Stomach (tissue), 4 donors: Measurements from ENCODE around the gene ARID4B.

Experiments
- POLR2A ChIP-seq, 4 donors: fragments of 450-650 bp; IDR thresholded peaks; one replicate each; pipeline ENCODE4 v1.6.1; 2016; ENCODE audit warnings: antibody characterized with exemption in 4 of 4, control low read depth in 2 of 4, mild to moderate bottlenecking in 1 of 4, moderate library complexity in 1 of 4
- POLR2AphosphoS5 ChIP-seq, 3 donors: sonication (generic); formaldehyde crosslinking; IDR thresholded peaks; one replicate each; pipeline ENCODE4 v1.6.1; 2016; ENCODE audit warnings: antibody characterized with exemption in 3 of 3
- TF ChIP-seq, protein P1 (sequence below), 7 experiments: fragments of 450-650 bp in 4 of 7; fragments of 200-600 bp in 3 of 7; sonication (generic) in 3 of 7; IDR thresholded peaks; one replicate each; pipeline ENCODE4 v1.5.1; 2016 to 2019; ENCODE audit warnings: antibody characterized with exemption in 7 of 7, control low read depth in 2 of 7, mild to moderate bottlenecking in 1 of 7

DNA sequence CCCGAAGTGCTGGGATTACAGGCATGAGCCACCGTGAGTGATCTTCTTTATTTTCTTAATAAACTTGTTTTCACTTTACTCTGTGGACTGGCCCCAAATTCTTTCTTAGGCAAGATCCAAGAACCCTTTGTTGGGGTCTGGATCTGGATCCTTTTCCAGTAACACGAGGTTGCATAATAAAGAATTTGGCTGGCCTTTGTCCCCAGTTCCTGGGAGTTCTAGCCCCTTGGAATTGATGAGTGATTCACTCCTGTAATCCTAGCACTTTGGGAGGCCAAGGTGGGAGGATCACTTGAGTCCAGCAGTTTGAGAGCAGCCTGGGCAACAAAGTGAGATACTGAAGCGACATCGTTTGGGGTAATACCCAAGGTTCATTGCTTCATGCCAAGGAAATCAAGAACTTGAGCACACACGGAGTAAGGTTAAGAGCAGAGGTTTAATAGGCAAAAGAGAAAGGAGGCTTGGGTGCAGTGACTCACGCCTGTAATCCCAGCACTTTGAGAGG, 197.2 kb downstream of the ARID4B start:
- TF ChIP-seq POLR2AphosphoS5 (IDR thresholded peaks at IDR 0.05): no peak
- TF ChIP-seq, protein P1, sequence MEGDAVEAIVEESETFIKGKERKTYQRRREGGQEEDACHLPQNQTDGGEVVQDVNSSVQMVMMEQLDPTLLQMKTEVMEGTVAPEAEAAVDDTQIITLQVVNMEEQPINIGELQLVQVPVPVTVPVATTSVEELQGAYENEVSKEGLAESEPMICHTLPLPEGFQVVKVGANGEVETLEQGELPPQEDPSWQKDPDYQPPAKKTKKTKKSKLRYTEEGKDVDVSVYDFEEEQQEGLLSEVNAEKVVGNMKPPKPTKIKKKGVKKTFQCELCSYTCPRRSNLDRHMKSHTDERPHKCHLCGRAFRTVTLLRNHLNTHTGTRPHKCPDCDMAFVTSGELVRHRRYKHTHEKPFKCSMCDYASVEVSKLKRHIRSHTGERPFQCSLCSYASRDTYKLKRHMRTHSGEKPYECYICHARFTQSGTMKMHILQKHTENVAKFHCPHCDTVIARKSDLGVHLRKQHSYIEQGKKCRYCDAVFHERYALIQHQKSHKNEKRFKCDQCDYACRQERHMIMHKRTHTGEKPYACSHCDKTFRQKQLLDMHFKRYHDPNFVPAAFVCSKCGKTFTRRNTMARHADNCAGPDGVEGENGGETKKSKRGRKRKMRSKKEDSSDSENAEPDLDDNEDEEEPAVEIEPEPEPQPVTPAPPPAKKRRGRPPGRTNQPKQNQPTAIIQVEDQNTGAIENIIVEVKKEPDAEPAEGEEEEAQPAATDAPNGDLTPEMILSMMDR (IDR thresholded peaks at IDR 0.05): no peak
- no peak for TF ChIP-seq POLR2A (IDR thresholded peaks at IDR 0.05)
